Suppressor macrophage (primary cell): ENCODE measurements around the gene NTSR2.

Experiments
- DNase-seq, 4 experiments: peaks; one replicate each; pipeline ENCODE4 v3.0.0-alpha.2; 2020 to 2022

The NTSR2 gene

GRCh38 chr2:11657195-11657594 is 12.8 kb downstream of the NTSR2 start:
- DNase-seq = no peak

GRCh38 chr2:11656671-11657101 is 13.3 kb downstream of the NTSR2 start:
- no peak for DNase-seq

- no peak for DNase-seq
Observed at GRCh38 chr2:11656252-11656651, 13.7 kb downstream of the NTSR2 start.

- no peak for DNase-seq
Observed at GRCh38 chr2:11655495-11655894, 14.5 kb downstream of the NTSR2 start.

GRCh38 chr2:11652553-11652952 is 17.4 kb downstream of the NTSR2 start:
- DNase-seq = no peak

GRCh38 chr2:11651856-11652548 is 18.0 kb downstream of the NTSR2 start:
- no peak for DNase-seq

- DNase-seq = no peak
Observed at GRCh38 chr2:11649093-11649492, 20.9 kb downstream of the NTSR2 start.

GRCh38 chr2:11647834-11648600 is 22.0 kb downstream of the NTSR2 start:
- DNase-seq = no peak

- no peak for DNase-seq
Observed at GRCh38 chr2:11646530-11646929, 23.5 kb downstream of the NTSR2 start.

- no peak for DNase-seq
Observed at GRCh38 chr2:11644293-11644692, 25.7 kb downstream of the NTSR2 start.

GRCh38 chr2:11642972-11643371 is 27.0 kb downstream of the NTSR2 start:
- DNase-seq = no peak

- no peak for DNase-seq
Observed at GRCh38 chr2:11640132-11640531, 29.9 kb downstream of the NTSR2 start.

GRCh38 chr2:11639503-11639902 is 30.5 kb downstream of the NTSR2 start:
- DNase-seq = no peak

- DNase-seq = no peak
Observed at GRCh38 chr2:11637546-11637945, 32.4 kb downstream of the NTSR2 start.

- no peak for DNase-seq
Observed at GRCh38 chr2:11636593-11637295, 33.3 kb downstream of the NTSR2 start.

- no peak for DNase-seq
Observed at GRCh38 chr2:11635141-11635540, 34.9 kb downstream of the NTSR2 start.

- DNase-seq = no peak
Observed at GRCh38 chr2:11634584-11634983, 35.4 kb downstream of the NTSR2 start.

GRCh38 chr2:11633923-11634478 is 36.0 kb downstream of the NTSR2 start:
- no peak for DNase-seq

GRCh38 chr2:11631462-11631861 is 38.5 kb downstream of the NTSR2 start:
- no peak for DNase-seq

GRCh38 chr2:11630855-11631254 is 39.1 kb downstream of the NTSR2 start:
- DNase-seq = no peak

- no peak for DNase-seq
Observed at GRCh38 chr2:11629851-11630250, 40.1 kb downstream of the NTSR2 start.

- no peak for DNase-seq
Observed at GRCh38 chr2:11629215-11629614, 40.8 kb downstream of the NTSR2 start.

GRCh38 chr2:11628675-11629074 is 41.3 kb downstream of the NTSR2 start:
- DNase-seq = no peak
